NCI-H2107 treated with DMSO at 0.1 percent for 48 hours (cell line): ENCODE measurements around the gene SART3.
A peak's percentile ranks its signal among the peaks of the same experiment; 100 is the strongest.

Experiments
- DNase-seq: peaks from one replicate; lab custom pipeline; 2025; ENCODE audit not compliant: unreplicated experiment; lab: John Stamatoyannopoulos, UW

SART3 gene, protein sequence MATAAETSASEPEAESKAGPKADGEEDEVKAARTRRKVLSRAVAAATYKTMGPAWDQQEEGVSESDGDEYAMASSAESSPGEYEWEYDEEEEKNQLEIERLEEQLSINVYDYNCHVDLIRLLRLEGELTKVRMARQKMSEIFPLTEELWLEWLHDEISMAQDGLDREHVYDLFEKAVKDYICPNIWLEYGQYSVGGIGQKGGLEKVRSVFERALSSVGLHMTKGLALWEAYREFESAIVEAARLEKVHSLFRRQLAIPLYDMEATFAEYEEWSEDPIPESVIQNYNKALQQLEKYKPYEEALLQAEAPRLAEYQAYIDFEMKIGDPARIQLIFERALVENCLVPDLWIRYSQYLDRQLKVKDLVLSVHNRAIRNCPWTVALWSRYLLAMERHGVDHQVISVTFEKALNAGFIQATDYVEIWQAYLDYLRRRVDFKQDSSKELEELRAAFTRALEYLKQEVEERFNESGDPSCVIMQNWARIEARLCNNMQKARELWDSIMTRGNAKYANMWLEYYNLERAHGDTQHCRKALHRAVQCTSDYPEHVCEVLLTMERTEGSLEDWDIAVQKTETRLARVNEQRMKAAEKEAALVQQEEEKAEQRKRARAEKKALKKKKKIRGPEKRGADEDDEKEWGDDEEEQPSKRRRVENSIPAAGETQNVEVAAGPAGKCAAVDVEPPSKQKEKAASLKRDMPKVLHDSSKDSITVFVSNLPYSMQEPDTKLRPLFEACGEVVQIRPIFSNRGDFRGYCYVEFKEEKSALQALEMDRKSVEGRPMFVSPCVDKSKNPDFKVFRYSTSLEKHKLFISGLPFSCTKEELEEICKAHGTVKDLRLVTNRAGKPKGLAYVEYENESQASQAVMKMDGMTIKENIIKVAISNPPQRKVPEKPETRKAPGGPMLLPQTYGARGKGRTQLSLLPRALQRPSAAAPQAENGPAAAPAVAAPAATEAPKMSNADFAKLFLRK

DNA sequence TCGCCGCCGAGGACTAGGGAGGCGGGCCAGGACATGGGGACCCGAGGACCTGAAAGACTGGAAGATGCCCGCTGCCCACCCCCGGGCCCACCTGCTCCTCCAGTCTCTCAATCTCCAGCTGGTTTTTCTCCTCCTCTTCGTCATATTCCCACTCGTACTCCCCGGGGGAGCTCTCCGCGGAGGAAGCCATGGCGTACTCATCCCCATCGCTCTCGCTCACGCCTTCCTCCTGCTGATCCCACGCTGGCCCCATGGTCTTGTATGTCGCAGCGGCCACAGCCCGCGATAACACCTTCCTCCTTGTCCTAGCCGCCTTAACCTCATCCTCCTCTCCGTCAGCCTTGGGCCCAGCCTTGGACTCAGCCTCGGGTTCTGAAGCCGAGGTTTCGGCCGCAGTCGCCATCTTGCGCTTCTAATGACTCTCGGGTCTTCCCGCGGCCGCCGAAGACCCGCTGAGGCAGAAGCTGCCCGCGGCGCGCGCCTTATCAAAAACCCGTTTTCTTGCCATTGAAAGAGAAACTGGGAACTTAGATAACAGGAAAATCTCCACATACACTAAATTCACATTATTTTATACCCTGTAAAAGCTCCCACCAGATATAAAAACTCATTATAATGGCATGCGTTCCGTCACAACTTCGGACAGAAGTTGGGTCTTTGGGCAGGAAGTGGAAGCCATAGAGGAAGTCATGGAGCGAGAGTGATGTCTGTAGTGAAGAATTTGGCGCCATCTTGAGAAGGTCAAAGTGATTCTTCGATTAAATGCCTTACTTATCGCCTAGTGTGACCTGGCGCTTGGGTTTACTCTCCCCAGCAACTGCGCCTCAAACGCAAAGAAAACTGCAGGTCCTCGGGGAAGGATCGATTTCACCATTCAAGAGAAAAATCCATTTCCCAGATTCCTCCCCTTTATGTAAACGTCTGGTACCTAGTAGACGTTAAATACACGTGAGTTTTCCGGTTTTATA, at the start of gene SART3:
TSS of gene SART3 (minus strand) at position 422 of the 968 bp plus-strand sequence. CDS start at position 403, 19 bp downstream.
- peak; percentile 96 for DNase-seq

DNA sequence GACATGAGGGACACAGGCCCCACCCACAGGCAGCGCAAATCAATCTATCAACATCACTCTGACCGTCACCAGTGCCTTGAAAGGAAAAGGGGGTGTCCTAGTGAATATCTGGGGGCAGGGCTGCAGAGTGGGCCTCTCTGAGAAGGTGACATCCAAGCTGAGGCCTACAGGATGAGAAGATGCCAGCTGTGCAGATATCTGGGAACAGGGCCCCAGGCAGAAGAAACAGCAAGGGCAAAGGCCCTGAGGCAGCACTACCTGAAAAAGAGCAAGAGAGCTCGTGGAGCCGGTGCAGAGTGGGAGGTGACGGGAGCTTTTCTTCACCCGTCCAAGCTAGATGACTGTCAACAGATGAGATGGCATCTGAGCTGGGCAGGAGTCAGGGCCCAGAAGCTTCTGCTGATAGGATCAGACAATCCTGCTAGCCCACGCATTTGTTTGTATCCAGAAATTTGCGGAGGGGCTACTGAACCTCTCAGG, 49.4 kb upstream of the SART3 start:
- DNase-seq: no peak

DNA sequence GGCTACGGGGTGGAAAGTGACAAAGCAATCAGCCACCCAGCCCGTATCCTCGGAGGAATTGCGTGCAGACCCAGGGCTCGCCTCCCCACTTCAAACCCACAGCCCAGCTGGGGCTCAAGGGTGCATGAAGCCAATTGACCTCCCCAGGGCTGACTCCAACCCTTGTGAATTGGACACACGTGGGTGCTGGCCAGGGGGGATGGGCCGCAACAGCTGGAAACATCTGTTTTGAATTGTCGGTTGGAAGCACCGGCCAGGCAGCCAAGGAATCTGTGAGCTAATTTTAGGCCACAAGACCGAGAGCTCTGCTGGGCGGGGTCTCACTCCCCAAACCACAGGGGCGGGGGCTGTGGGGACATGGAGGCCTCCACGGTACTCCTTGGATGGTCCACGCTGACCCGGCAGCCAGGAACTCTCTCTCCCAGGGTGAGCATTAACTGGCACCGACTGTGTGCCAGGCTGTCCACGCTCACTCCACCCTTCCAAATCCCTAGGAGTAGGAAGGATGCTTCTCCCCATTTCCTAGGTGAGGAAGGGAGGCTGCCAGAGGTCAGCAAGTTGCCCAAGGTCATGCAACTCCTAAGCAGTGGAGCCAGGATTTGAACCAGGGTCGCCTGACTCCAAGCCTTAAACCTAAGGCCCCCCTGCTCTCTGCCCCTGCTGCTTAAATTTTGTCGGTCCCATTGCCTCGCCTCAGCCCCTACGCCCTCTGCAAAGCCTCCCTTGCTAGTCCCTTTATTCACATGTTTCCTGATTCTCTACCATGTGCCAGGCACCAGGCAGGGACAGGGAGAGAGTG, 48.8 kb upstream of the SART3 start:
- DNase-seq: no peak

DNA sequence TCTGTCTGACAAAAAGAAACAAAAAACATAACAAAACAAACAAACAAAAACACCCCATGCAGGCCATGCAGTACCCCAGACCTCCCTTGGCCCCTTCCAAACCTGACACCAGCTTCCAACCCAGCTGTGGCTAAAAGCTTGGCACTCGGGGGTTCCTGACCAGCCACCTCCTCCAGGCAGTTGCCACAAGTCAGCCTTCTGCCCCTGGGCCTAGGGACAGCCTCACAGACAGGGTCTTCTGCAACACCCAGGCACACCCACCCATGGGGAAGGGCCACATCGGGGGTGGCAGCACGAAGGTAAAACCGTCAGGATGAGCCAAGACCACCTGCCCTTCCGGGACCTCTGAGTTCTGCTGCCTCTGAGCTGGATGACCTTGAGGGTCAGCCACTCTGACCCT, 47.6 kb upstream of the SART3 start:
- DNase-seq: no peak

DNA sequence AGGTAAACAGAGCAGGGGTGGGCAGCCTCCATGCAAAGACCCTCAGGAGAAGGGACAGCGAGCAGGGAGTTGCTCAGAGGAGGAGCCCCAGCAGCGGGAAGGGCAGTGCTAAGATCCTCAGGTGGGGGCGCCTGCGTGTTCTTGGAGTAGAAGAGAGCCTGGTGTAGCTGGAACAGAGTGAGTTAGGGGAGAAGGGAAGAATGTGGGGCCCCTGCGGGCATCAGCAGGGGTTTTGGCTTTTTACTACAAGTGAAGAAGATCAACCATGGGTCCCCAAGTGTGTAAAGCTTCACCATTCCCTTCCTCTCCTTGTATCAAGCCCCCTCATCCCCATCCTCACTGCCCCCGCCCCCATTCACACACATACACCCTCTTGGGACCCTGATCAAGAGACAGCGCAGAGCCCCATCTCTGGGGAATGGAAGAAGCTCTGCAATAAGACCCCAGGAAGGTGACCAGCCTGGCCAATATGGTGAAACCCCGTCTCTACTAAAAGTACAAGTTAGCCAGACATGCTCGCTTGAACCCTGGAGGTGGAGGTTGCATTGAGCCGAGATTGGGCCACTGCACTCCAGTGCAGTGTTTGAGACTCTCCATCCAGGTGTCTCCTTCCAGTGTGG, 47.1 kb upstream of the SART3 start:
- no peak for DNase-seq

DNA sequence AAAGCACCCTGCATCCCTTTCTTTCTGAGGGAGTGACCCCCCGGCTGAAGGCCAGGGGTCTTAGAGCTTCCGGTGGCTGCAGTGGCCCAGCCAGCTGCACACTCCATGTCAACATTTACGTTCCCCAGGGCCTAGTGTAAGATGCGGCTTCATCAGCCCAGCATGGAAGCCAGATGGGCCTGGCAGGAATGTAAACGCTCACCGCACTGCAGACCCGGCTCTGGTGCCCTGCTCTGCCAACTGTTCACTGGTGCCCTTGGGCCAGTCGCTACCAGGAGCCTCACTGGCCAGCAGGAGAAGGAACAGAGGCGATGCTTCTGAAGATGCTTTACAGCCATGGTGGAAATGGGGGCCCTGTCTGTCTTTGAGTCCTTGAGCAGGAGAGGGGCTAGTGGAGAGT, 45.5 kb upstream of the SART3 start:
- no peak for DNase-seq

DNA sequence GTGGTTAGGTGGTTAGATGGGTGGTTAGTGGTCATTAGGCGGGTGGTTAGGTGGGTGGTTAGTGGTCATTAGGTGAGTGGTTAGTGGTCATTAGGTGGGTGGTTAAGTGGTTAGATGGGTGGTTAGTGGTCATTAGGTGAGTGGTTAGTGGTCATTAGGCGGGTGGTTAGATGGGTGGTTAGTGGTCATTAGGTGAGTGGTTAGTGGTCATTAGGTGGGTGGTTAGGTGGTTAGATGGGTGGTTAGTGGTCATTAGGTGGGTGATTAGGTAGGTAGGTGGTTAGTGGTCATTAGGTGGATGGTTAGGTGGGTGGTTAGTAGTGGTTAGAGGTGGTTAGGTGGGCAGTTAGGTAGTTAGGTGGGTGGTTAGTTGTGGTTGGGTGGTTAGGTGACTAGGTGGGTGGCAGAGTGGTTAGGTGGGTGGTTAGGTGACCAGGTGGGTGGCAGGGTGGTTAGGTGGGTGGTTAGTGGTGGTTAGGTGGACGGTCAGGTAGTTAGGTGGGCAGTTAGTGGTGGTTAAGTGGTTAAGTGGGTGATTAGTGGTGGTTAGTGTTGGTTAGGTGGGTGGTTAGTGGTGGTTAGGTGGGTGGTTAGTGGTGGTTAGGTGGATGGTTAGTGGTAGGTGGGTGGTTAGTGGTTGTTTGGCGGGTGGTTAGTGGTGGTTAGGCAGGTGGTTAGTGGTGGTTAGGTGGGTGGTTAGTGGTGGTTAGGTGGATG, 44.9 kb upstream of the SART3 start:
- no peak for DNase-seq

DNA sequence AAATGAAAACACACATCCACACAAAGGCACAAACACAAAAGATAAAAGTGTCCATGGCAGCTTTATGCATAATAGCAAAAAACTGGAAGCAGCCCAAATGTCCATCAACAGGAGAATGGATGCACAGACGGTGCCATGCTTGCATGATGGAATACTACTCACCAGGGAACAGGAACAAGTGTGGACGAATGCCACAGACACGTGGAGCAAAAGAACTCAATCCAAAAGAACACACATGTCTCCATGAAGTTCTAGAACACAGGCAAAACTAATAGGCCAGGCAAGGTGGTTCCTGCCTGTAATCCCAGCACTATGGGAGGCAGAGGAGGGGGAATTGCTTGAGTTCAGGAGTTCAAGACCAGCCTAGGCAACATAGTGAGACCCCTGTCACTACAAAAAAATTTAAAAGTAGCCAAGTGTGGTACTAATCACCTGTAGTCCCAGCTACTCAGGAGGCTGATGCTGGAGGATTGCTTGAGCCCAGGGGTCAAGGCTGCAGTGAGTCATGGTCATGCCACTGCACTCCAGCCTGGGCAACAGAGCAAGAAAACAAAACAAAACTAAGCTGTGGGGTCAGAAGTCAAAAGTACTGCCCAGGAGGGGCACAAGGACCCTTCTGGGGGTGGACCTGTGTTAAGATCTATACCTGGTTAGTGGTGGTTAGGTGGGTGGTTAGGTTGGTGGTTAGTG, 44.2 kb upstream of the SART3 start:
- no peak for DNase-seq

DNA sequence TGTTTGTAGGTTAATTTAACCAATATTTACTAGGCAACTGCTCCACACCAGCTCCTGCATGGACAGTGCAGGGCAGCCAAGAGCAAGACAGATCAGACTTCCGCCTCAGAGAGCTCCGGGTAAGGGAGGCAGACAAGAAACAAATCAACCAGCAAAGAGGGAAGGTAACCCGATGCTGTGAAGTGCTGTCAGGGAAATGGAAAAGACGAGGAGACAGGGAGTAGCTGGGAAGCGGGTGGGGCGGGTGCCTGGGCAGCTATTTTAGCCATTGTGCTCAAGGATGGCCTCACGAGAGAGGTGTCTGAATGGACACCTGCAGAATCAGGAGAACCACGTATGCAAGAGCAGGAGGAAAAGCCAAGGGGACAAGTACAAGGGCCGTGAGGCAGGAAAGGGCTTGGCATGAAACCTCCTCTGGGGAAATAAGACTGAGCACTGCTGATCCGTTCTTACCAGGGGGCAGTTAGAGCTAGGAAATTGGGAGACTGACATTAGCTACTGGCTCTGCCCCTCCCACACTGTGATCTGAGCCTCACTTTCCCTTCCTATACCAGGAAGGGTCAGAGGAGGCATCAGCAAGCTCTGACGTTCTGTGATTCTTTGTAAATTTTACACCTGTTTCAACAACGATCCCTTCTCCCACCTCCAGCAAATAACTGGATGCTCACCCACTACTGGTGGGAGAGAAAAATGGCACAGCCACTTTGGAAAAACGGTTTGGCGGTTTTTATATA, 43.4 kb upstream of the SART3 start:
- peak; percentile 52 for DNase-seq

DNA sequence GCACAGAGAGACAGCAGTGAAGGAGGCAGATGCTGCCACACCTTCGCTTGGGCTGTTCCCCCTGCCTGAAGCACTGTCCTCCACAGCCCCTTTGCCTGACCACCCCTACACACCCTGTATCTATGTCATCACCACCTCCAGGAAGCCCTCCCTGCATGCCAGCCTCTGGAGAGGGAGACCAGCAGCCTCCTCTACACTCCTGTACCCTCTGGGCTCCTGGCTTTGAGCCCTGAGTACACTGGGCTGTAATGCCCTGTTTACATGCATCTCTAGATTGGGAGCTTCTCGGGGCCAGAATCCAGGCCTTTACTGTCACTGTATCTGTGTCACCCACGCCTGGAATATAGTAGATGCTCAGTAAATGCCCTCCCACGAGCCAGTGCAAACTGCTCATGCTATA, 42.8 kb upstream of the SART3 start:
- DNase-seq: no peak

DNA sequence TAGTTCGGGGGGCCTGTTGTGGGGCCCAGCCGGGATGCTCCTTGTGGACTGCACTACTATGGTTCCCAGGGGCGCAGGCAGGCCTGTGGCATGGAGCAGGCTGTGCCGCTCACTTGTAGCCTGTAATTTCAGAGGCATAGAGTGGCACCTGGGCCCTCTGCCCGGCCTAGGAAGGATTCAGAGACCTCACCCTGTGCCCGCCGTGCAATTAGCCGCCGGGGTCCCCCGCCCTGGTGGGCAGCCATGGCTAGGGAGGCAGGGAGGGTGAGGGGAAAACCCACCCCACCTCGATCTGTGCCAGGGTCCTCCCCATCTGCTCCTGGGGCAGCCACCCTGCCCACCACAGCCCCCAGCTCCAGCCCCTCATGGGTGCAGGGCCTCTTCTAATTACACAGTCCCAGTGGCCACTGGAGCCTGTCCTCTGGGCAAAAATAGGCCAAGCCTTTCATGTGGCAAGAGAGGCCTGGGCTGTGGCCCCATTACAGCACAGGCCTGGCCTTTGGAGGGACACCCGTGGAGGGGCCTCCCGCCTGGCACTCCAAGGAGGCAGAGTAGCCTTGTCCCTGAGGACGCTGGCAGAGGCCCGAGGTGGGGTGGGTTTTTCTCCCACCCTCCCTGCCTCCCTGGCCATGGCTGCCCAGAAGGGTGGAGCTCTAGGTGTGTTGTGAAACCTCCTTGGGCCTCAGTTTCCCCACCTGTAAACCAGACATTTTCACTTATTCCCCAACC, 42.2 kb upstream of the SART3 start:
- DNase-seq: no peak

DNA sequence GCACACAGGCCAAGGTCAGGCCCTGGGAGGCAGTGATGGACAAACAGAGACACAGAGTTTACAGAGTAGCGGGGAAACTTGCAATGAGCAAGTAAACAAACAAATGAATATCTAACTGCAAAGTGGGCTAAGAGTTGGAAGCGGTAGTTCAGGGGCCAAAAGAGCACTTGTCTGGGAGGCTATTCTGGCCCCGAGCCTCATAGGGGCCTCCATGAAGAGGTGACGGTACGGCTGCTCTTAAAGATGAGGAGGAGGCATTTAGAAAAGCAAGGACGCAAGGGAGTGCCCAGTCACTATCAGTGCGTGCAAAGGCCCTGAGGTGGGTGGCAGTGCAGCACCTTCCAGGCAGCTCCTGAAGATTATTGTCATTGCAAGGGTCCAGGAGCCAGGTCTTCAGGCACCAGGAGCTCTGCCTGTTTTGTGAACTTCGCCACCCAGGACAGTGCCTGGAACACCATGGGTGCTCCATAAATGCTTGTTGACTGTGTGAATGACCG, 41.3 kb upstream of the SART3 start:
- no peak for DNase-seq

DNA sequence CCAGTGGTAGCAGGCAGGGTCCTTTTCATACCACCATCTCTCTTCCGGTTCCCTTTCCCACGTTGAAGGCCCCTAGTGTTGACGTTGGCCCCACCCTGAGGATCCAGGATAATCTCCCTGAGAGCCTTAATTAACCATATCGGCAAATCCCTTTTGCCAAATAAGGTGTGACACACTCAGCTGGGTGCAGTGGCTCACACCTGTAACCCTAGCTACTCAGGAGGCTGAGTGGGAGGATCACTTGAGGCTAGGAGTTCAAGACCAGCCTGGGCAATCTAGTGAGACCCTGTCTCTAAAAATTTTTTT, 39.7 kb upstream of the SART3 start:
- no peak for DNase-seq

DNA sequence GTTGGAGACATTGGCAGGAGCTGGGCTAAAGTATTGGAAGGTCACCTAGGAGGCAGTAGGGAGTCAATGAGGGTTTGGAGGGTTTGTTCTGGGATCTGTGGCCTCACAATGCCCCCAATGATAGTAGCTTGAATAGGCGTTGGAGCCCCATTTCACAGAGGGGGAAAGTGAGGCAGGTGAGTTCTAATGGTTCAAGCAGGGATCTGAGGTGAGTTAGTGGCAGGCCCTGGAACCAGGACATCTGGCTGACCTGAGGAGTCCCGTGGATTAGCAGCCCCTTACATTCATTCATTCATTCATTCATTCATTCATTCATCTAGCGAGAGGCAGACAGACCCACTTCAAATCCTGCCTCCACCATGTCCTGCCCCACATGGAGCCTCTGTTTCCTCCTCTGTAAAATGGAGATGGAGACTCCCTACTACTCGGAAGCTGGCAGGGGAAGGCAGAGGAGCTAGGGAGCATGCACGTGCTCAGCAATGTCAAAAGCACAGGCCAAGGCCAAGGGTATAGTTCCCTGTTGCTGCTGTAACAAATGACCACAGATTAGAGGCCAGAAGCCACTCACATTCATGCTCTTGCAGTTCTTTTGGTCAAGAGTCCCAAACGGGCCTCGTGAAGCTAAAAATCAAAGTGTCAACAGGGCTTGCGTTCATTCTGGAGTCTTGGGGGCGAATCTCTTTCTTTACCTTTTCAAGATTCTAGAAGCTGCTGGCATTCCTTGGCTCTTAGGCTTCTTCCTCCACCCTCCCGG, 39.2 kb upstream of the SART3 start:
- DNase-seq: no peak

DNA sequence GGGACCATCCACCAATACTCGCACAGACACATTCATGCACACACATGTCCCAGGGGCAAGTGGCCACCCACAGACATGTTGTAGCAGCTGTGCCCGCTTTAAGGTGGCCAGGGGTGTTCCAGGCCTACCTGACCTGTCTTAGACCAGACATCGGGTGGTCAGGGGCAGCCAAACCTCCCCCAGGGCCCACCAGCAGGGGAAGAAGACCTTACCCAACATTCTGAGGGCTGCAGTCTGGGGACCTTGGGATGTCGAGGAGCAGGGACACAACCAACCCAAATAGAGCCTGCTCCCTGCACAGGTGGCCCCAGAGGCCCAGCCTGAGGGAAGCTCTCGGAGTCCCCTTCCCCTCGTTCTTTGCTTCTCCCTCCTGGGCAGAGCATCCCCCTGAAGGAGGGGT, 38.6 kb upstream of the SART3 start:
- no peak for DNase-seq

DNA sequence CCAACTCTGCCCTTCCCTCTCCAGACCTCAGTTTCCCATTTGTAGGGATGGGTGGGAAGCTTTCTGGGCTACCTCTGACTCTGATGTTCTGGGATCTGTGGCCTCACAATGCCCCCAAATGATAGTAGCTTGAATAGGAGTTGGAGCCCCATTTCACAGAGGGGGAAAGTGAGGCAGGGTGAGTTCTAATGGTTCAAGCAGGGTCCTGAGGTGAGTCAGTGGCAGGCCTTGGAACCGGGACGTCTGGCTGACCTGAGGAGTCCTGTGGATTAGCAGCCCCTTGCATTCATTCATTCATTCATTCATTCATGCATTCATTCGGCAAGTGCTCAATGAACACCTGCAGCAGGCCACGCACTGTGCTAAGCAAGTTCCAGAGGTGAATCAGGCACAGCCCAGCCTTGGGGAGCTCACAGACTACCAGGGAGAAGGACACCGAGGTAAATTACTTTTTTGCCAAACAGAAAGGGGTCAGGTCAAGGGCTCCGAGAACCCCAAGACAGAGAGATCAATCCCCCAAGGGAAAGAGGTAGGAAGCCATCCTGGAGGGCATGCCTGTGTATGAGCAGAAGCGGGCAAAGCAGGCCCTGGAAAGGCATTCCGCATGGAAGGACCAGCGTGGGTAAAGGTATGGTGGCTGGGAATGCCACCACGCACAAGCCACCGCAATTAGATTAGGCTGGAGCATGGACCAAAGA, 37.7 kb upstream of the SART3 start:
- no peak for DNase-seq
